Measurements from ENCODE around the gene DENND1A.

- TF ChIP-seq EP300 (IDR thresholded peaks at IDR 0.05) (no peak), CTCF (IDR thresholded peaks at IDR 0.05) (no peak)
Observed at GRCh38 chr9:123816817-123817472, 113.0 kb downstream of the DENND1A start.
